Measurements from ENCODE around the gene TMEM179B. TPM values are rescaled to one million over a fixed set of nuclear protein-coding genes. Genes with fewer than 3 reads are reported as not detected.

Gene TMEM179B, protein sequence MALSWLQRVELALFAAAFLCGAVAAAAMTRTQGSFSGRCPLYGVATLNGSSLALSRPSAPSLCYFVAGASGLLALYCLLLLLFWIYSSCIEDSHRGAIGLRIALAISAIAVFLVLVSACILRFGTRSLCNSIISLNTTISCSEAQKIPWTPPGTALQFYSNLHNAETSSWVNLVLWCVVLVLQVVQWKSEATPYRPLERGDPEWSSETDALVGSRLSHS
- total RNA-seq: 19.1 and 23.2 TPM in 2 replicates

DNA sequence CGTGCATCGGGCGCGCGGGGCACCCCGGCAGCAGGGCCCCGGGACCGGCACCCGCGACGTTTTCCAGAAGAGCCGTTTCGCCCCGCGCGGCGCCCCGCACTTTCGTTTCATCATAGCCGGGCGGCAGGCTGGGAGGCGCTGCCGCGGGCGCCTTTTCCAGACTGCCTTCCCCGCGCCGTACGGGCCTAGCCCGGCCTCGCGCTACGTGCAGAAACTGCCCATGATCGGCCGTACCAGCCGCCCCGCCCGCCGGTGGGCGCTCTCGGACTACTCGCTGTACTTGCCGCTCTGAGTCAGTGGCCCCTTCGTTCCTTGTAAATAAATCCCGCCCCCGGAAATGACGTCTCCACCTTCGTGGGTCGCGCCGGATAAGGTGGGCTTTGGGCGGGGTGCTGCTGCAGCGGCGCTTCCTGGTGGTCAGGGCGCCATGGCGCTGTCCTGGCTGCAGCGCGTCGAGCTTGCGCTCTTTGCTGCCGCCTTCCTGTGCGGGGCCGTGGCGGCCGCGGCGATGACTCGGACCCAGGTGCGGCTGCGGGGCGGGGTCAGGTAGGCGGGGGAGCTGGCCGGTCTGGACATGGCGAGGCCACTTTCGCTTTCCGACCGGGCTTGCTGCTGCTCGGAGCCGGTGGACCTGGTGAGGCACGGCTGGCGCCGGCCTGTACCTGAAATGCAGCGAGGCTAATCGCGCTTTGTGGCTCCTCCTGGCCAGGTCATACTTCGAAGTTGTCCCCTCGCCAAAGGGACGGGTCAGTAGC lies at the start of gene TMEM179B:
Gene TMEM179B, plus strand, starts transcription at position 398 of the 755 bp plus-strand sequence. Its CDS starts 30 bp downstream, at position 428.

DNA sequence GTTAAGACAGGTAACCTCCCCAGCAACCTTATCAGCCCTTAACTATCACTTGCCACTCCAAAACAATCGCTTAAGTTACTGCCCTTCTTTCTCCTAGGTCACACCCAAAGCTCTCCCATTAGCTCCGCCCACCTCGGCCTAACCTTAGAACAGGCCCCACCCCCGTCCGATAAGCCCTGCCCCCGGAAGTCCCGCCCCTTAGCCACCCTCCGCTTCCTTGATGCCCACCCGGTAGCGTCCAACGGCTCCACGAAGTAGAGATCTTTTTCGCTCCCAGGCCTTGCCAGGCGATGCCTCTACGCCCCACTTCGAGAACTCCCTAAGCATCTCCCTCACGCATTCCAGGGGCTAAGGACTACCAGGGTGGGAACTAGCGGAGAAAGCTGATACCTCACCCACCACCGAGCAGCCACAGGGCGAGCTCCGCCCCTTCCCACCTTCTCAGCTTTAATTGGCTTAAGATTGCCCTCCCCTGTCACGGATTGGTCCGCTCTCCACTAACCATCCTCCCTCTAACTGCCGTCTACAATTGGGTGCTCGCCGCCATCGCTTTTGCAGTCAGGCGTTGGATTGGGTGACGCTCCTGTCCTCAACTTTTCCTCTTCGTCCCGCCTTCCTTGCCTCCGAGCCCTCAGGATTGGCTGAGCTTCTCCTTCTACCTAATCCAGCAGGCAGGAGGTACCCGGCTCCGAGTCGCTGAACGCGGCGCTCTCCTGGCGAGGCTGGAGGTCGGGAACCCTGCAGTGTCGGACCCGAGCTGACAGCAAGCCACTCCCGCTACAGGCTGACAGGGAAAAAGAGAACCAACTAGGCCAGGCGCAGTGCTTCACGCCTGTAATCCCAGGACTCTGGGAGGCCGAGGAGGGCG lies 33.2 kb upstream of the TMEM179B start, which contains the start of gene ZBTB3:
Gene ZBTB3, minus strand, starts transcription at position 425 of the 868 bp plus-strand sequence. CDS start 496 bp downstream, outside the sequence.

DNA sequence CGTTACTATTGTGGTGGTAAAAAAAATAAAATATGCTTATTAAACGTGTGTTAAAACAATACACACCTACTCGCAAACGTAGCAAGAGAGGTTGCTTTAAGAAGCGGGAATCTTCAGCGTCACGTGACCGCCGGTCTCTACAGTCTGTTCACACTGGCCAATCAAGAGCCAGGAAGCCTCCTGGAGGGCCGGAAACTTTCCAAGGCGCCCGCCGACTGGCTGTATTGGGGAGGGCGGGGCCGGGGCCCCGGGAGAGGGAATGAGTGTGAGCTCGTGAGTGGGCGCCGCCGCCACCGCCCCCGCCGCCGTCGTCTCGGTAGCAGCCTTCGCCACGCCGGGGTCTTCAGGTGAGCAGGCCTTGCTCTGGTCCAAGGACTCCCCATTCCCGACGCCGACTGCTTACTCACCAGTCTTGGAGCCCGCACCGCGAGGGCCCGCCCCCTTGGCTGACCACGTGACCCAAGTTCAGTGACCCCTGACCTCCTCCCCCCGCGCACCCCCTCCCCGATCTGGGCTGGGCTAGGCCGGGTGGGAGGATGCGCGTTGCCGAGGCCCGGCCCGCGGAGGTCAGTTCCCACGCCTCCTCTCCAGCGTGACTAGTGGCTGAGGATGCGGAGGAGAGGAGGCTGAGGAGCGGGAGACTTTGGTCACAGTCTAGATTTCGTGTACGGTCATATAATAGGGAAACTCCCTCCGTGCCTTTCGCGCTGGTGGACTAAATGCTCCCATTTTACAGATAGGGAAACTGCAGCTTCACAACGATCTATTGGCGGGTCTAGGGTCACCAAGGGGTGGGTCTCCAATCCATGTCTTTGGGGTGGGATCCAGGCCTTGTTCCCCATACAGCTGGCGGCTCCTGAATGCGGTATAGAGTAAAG lies 15.8 kb upstream of the TMEM179B start, which contains the start of gene TAF6L:
Gene TAF6L, plus strand, starts transcription at position 253 of the 878 bp plus-strand sequence. CDS start 4,388 bp downstream, outside the sequence.

DNA sequence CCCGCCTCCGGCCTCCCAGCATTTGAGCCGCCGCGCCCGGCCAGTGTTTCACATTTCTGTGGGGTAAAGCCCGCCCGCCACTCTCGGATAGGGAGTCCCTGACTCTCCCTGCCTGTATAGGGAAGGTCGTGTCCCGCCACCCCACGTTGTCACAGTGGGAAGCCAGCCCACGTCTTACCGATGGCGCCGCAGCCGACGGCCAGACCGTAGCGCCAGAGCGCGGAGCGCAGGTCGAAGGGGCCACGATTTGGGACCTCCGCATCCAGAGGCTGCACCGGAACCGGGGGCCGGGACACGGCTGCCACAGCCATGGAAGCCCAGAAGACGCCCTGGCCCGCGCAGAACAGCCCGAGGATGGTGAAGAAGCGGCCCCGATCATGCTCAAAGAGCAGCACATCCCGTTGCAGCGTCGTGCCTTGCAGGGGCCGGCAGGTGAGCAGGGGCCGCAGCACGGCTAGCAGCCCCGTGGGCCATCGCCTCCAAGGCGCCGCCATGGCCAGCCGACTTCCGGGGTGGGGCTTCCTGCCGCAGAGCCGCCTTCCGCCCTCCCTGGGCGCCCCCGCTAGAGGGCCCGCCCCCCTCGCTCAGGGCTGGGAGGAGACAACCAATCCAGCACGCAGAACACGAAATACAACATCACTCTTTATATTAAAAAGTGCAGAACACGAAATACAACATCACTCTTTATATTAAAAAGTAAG lies 4.4 kb downstream of the TMEM179B start, which contains the start of gene TMEM223:
Gene TMEM223, minus strand, starts transcription at position 506 of the 701 bp plus-strand sequence. Its CDS starts 12 bp downstream, at position 494.

DNA sequence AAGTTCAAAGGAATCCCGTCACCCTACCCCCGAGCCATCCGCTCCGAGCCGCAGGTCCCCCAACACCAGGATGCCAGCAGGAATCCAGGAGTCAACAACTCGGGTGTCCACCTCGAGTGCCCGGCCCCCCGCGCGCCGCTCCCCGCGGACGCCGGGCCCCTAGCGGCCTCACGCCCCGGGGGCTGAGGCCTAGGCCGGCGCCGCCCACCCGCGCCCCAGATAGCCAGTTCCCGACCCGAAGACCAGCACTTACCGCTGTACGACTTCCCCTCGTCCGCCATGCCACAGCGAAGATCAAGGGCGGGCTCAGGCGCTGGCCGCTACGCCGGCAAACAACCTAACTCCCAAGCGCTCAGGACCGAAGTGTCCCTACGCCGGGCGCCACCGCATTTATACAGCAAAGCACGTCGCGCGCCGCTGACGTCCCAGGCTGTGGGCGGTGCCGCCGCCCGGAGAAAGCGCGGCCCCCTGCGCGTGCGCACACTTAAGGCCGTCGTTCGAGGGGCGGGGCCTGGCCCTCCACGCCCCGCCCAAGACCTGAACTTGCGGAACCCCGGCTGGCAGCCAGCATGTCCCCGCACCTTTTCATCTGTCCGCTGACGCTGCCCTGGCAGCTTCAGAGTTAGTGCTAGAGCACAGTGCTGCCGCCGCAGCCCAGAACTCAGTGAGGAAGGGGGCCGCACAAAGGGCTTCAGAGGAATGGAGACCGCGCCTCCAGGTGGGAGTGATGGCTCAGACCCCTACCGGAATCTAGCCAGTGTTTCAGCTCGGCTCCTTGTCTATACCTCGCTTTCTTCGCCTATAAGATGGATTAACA lies 18.1 kb downstream of the TMEM179B start, which contains the start of gene NXF1:
Gene NXF1, minus strand, starts transcription at position 365 of the 817 bp plus-strand sequence. Its CDS starts 84 bp downstream, at position 281.

DNA sequence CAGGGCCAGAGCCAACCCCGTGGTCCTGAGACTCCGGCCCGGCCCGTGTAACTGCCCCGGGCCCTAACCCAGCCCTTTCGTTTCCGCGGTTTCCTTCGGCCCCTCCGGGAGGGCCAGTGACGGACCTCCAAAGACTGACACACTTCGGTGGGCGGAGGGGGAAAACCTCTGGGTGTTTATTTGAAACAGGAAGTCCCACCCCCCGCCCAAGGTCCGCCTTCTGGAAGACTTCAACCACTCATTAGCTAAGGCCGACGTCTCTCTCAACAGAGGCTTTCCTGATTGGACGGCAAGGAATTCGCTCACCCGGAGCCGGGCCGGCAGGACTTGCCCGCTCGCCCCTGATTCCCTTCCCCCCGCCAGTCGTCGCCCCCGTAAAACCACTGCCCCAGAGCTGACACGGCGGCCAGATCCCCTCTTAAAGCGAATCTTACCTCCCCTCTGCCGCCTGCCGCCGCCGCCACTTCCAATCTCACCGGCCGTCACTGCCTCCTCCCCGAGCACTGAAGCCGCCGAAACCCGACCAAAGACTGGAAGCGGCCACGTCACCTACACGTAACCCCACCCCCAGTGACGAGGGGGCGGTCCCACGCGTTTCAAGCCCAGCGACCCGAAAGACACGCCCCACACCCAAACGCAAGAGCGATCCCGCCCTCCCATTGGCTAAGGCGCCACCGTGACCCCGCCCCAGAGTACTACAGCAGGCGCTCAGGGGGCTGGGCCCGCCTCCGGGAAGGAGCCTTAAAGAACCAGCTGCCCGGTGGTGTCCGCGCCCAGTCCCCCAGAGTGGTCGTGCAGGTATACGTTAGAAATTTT lies 44.5 kb downstream of the TMEM179B start, which contains the start of gene STX5:
Gene STX5, minus strand, starts transcription at position 532 of the 816 bp plus-strand sequence. CDS start 808 bp downstream, outside the sequence.

DNA sequence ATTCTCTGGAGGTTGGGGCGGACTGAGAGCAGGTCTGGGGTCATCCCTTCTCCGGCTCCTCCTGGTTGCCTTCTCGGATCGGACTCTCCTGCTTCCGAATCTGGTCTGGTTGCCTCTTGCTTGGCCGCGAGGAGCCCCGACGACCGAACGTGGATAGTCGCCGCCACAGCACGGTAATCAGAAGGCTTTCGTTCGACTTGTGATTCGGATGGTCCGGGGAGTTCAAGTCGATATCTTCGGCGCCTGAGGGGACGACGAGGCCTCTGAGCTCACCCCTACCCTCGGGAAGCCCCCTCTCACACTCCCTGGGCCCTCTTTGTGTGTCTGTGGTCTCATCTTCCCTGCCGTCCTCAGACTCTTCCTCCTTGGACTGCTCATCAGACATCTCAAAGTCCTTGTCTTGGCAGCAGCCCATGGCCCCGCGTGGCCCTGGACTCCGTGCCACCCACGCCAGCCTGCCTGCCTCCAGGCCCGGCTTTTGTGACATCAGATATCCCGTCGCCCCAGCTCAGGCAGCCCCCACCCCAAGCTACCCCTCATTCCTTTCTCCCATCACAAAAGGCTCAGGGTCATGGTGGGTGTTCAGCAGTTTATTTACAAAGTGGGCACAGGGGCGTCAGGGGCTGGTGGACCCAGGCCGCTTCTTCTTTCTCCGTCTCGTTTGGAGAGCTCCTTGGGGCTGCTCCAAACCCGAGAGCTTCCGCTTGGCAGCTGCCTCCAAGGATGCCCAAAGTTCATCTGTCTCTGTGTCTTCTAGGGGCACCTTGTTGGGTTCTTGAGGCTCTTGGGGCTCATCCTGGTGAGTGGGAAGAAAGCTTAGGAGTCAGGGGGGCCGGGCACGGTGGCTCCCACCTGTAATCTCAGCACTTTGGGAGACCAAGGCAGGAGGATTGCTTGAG lies 45.4 kb downstream of the TMEM179B start, which contains the start of gene TEX54:
Gene TEX54, minus strand, starts transcription at position 506 of the 899 bp plus-strand sequence.

DNA sequence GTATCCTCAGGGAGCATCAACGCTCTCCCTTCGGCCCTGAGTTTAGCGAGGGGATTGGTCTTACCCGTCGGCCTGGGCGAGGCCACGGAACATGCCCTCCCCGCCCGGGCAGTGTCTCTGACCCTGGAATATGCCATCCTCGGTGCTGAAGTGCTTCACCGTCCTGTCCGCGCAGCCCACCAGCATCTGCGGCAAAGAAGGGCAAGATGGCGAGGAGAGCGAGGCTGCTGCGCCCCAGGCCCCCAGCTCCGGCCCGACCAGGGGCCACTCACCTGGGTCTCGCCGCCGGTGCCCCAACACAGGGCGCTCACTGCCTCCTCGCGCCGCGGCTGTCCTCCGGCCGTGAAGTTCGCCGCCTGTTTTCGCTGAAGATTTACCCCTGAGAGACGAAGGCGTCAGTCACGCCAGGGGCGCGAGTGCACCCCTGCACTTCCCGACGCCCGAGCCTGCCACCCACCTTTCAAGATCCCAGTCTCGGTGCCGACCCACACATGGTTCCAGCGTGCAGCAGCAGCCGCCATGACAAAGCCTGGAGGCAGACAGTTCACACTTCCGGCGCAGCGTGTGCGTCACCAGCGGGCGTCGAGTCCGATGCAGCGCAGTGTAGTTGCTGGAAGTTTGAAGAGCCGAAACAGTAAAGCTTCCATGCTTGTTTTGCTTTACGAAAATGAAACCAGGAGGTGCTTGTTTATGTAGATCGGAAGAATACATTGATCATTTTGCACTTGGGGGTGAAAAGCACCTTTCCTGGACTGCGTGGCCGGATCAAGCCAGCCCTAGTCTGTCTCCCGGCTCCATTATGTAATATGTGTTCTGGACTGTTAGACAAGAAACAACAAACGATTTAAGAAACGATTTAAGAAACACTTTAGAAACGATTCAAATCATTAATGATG lies 52.1 kb downstream of the TMEM179B start, which contains the start of gene WDR74:
Gene WDR74, minus strand, starts transcription at position 541 of the 896 bp plus-strand sequence. Its CDS starts 20 bp downstream, at position 521.

Other genes with a start within 250 kb of the TMEM179B start
- 361 and 516 TPM in 2 replicates for gene AHNAK, start 240.6 kb upstream of the TMEM179B start, total RNA-seq
- gene EEF1G, start 213.5 kb upstream of the TMEM179B start, total RNA-seq: 1,318 and 1,601 TPM in 2 replicates
- 5.6 and 5.8 TPM in 2 replicates for gene TUT1, start 195.9 kb upstream of the TMEM179B start, total RNA-seq
- 88.4 and 96.0 TPM in 2 replicates for gene MTA2, start 185.5 kb upstream of the TMEM179B start, total RNA-seq
- 17.5 and 17.8 TPM in 2 replicates for gene EML3, start 174.6 kb upstream of the TMEM179B start, total RNA-seq
- 3.9 and 10.4 TPM in 2 replicates for gene ROM1, start 174.1 kb upstream of the TMEM179B start, total RNA-seq
- gene B3GAT3, start 165.4 kb upstream of the TMEM179B start, total RNA-seq: 16.7 and 22.1 TPM in 2 replicates
- gene GANAB, start 140.8 kb upstream of the TMEM179B start, total RNA-seq: 218 and 268 TPM in 2 replicates
- gene INTS5, start 134.1 kb upstream of the TMEM179B start, total RNA-seq: 13.4 and 15.6 TPM in 2 replicates
- gene C11orf98, start 122.2 kb upstream of the TMEM179B start, total RNA-seq: 21.0 and 29.3 TPM in 2 replicates
- gene CSKMT, start 122.1 kb upstream of the TMEM179B start, total RNA-seq: 8.7 and 9.6 TPM in 2 replicates
- 10.4 and 13.1 TPM in 2 replicates for gene UQCC3, start 115.7 kb upstream of the TMEM179B start, total RNA-seq
- 2.7 TPM in 2 replicates for gene LBHD1, start 115.1 kb upstream of the TMEM179B start, total RNA-seq
- 201 and 302 TPM in 2 replicates for gene UBXN1, start 108.3 kb upstream of the TMEM179B start, total RNA-seq
- 29.8 and 36.9 TPM in 2 replicates for gene LRRN4CL, start 97.9 kb upstream of the TMEM179B start, total RNA-seq
- 43.8 and 52.2 TPM in 2 replicates for gene BSCL2, start 80.0 kb upstream of the TMEM179B start, total RNA-seq
- gene GNG3, start 79.7 kb upstream of the TMEM179B start, total RNA-seq: not detected in 2 replicates
- 10.8 and 13.2 TPM in 2 replicates for gene HNRNPUL2, start 59.9 kb upstream of the TMEM179B start, total RNA-seq
- gene TTC9C, start 58.9 kb upstream of the TMEM179B start, total RNA-seq: 30.4 and 36.1 TPM in 2 replicates
- gene ZBTB3, start 33.2 kb upstream of the TMEM179B start, total RNA-seq: 9.5 and 12.5 TPM in 2 replicates
- 77.7 and 93.2 TPM in 2 replicates for gene POLR2G, start 25.8 kb upstream of the TMEM179B start, total RNA-seq
- gene TAF6L, start 16.0 kb upstream of the TMEM179B start, total RNA-seq: 22.2 and 28.9 TPM in 2 replicates
- gene TMEM223, start 4.6 kb downstream of the TMEM179B start, total RNA-seq: 10.7 and 10.9 TPM in 2 replicates
- 15.4 and 21.0 TPM in 2 replicates for gene NXF1, start 18.0 kb downstream of the TMEM179B start, total RNA-seq
- 42.6 and 50.5 TPM in 2 replicates for gene STX5, start 44.6 kb downstream of the TMEM179B start, total RNA-seq
- gene TEX54, start 45.4 kb downstream of the TMEM179B start, total RNA-seq: not detected in 2 replicates
- 54.7 and 67.1 TPM in 2 replicates for gene WDR74, start 52.2 kb downstream of the TMEM179B start, total RNA-seq
- 174 and 240 TPM in 2 replicates for gene SLC3A2, start 93.5 kb downstream of the TMEM179B start, total RNA-seq
- gene CHRM1, start 134.0 kb downstream of the TMEM179B start, total RNA-seq: 0.09 TPM in 1 of 2 replicates, not detected in the other
- gene SLC22A6, start 197.6 kb downstream of the TMEM179B start, total RNA-seq: not detected in 2 replicates
- under 0.01 TPM in 1 of 2 replicates, not detected in the other for gene SLC22A8, start 228.4 kb downstream of the TMEM179B start, total RNA-seq